CD4-positive, alpha-beta T cell (primary cell): ENCODE results near the gene INPP5A. TPM values are rescaled to one million over a fixed set of nuclear protein-coding genes. Genes with fewer than 3 reads are reported as not detected.

Source experiments
- ATAC-seq: fragments of 200-7000 bp; cut with Tn5 transposase; one replicate; pipeline ENCODE4 v1.10.0; 2022; ENCODE audit warnings: mild to moderate bottlenecking; ENCODE audit not compliant: poor library complexity
- CTCF ChIA-PET: fragments of 350-600 bp; sonication (Branson Sonifier 250); formaldehyde crosslinking; loops from one replicate; lab custom pipeline; 2021; ENCODE audit warnings: antibody characterized with exemption, inconsistent platforms; lab: Charles Lee
- POLR2A ChIA-PET: fragments of 350-600 bp; sonication (Branson Sonifier 250); formaldehyde crosslinking; loops from one replicate; lab custom pipeline; 2021; ENCODE audit warnings: antibody characterized with exemption, inconsistent platforms; lab: Charles Lee
- DNase-seq, 14 experiments: peaks; one replicate each; pipeline ENCODE4 v3.0.0-alpha.2; 2013 to 2020; ENCODE audit warnings: mixed read lengths in 2 of 14
- H3K27ac ChIP-seq, 2 donors: one replicate each; pipeline versions ENCODE4 v1.5.1 to v1.7.0; 2013; ENCODE audit warnings: low read length in 2 of 2, low read depth in 1 of 2, mild to moderate bottlenecking in 1 of 2
- H3K27me3 ChIP-seq, 2 experiments: 1 replicate in 1 of 2; 2 replicates in 1 of 2; pipeline versions ENCODE4 v1.6.1 to v1.7.0; 2013; ENCODE audit warnings: low read length in 2 of 2, control low read depth in 1 of 2, mild to moderate bottlenecking in 1 of 2, moderate library complexity in 1 of 2; ENCODE audit not compliant: insufficient read depth in 2 of 2, control insufficient read depth in 1 of 2
- H3K36me3 ChIP-seq: one replicate; pipeline ENCODE4 v1.6.1; 2013; ENCODE audit warnings: low read length, control low read depth; ENCODE audit not compliant: insufficient read depth
- H3K4me1 ChIP-seq: one replicate; pipeline ENCODE4 v1.6.1; 2013; ENCODE audit warnings: low read length, control low read depth; ENCODE audit not compliant: insufficient read depth
- H3K4me3 ChIP-seq: one replicate; pipeline ENCODE4 v1.5.1; 2013; ENCODE audit warnings: mild to moderate bottlenecking, low read length, moderate library complexity
- H3K9me3 ChIP-seq, 2 experiments: 1 replicate in 1 of 2; 2 replicates in 1 of 2; pipeline versions ENCODE4 v1.6.1 to v1.7.0; 2013; ENCODE audit warnings: low read length in 2 of 2, mild to moderate bottlenecking in 2 of 2, control low read depth in 1 of 2, moderate library complexity in 1 of 2; ENCODE audit not compliant: control insufficient read depth in 1 of 2, insufficient read depth in 1 of 2
- H3K27ac Mint-ChIP-seq: one replicate; pipeline ENCODE4 v1.8.0; 2020; ENCODE audit warnings: mixed read lengths
- H3K27me3 Mint-ChIP-seq: one replicate; pipeline ENCODE4 v1.8.0; 2021; ENCODE audit warnings: mixed read lengths
- H3K36me3 Mint-ChIP-seq: one replicate; pipeline ENCODE4 v1.8.0; 2021; ENCODE audit warnings: low read depth, mixed read lengths
- H3K4me1 Mint-ChIP-seq: one replicate; pipeline ENCODE4 v1.8.0; 2021; ENCODE audit warnings: low read depth, mixed read lengths
- H3K4me3 Mint-ChIP-seq: one replicate; pipeline ENCODE4 v1.8.0; 2020; ENCODE audit warnings: mild to moderate bottlenecking, mixed read lengths
- H3K9me3 Mint-ChIP-seq: one replicate; pipeline ENCODE4 v1.8.0; 2020; ENCODE audit warnings: mixed read lengths
- intact Hi-C, 2 experiments: fragments of 100-400 bp; cut with DNase I in 1 of 2; cut with micrococcal nuclease in 1 of 2; formaldehyde crosslinking; loops; one replicate each; pipeline versions ENCODE4 v1.15.1 to v1.9.0; 2023 to 2025; cut with DNase I, micrococcal nuclease
- total RNA-seq, 174 experiments: library from RNA in 2 of 174; stranded (reverse) in 2 of 174; gene quantifications; one replicate each; pipeline ENCODE4 v1.2.3 and lab custom pipeline; 2021 to 2026
- TF ChIP-seq, protein P1 (sequence below): fragments of 200-600 bp; IDR thresholded peaks from one replicate; pipeline ENCODE4 v1.8.0; 2022; ENCODE audit warnings: antibody characterized with exemption, mild to moderate bottlenecking

INPP5A gene
- total RNA-seq, 2 experiments from 2014 or later, result 22.0 to 24.8 TPM

DNA sequence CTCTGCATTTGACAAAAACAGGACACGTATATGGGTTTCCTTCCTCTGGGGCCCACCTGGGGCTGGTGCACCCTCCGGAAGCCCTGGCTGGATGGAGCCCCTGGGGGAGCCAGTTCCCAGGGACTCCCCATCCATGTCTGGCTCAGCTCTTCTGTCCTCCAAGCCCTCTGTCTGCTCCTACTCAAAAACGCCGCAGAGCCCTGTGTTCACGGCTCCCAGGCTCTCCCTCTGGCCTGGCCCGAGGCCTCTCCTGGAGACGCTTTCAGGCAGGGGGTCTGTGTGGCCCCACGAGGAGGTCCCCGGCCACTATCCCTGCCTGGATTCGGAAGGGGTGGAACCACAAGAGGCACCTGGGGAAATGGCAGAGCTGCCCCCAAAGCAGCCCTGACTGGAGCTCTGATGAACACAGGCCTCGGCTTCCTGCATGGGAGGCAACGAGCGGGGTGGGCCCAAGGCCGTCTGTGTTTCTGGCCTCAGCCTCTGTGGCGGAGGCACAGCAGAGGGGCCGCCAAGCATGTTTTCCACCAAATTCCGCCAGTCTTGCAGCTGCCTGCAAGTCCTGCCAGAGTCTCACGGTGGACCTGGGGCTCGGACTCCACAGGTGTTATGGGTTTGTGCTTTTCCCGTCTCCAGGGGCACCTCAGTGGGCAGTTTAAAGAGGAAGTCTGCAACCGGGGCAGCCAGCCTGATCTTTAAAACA, 22.6 kb upstream of the INPP5A start:
- DNase-seq (no peak), ATAC-seq (no peak)
- ChIA-PET POLR2A (no interaction called here), CTCF (no interaction called here)
- Histone ChIP-seq H3K9me3 (peaks cover 0 to 8% of the 10 kb centered on the region in 2 experiments), H3K36me3 (no peaks in the 10 kb centered on the region), H3K27me3 (peaks cover 0 to 6% of the 10 kb centered on the region in 2 experiments), H3K27ac (no peak overlapping the region), H3K4me3 (no peak overlapping the region), H3K4me1 (no peaks in the 10 kb centered on the region)
- Mint-ChIP-seq H3K4me1 (no peaks in the 10 kb centered on the region), H3K36me3 (no peaks in the 10 kb centered on the region), H3K4me3 (no peak overlapping the region), H3K27ac (no peak overlapping the region), H3K9me3 (no peaks in the 10 kb centered on the region), H3K27me3 (peaks cover 3% of the 10 kb centered on the region)
- TF ChIP-seq, protein P1, sequence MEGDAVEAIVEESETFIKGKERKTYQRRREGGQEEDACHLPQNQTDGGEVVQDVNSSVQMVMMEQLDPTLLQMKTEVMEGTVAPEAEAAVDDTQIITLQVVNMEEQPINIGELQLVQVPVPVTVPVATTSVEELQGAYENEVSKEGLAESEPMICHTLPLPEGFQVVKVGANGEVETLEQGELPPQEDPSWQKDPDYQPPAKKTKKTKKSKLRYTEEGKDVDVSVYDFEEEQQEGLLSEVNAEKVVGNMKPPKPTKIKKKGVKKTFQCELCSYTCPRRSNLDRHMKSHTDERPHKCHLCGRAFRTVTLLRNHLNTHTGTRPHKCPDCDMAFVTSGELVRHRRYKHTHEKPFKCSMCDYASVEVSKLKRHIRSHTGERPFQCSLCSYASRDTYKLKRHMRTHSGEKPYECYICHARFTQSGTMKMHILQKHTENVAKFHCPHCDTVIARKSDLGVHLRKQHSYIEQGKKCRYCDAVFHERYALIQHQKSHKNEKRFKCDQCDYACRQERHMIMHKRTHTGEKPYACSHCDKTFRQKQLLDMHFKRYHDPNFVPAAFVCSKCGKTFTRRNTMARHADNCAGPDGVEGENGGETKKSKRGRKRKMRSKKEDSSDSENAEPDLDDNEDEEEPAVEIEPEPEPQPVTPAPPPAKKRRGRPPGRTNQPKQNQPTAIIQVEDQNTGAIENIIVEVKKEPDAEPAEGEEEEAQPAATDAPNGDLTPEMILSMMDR, result no peak
- intact Hi-C loops, result no loop called here

- no peaks in the 10 kb centered on the region for H3K36me3 Mint-ChIP-seq
- Histone ChIP-seq H3K4me1 (no peaks in the 10 kb centered on the region), H3K36me3 (no peaks in the 10 kb centered on the region), H3K27me3 (peaks cover 0 to 6% of the 10 kb centered on the region in 2 experiments), H3K4me3 (no peak overlapping the region), H3K27ac (no peak overlapping the region), H3K9me3 (peaks cover 0 to 8% of the 10 kb centered on the region in 2 experiments)
- POLR2A ChIA-PET, result no interaction called here
- intact Hi-C loops, result no loop called here
- H3K4me3 Mint-ChIP-seq, result no peak overlapping the region
- CTCF ChIA-PET, result no interaction called here
- no peak for ATAC-seq
- H3K4me1 Mint-ChIP-seq, result no peaks in the 10 kb centered on the region
- DNase-seq, result no peak
- TF ChIP-seq, protein P1, result no peak
- peaks cover 3% of the 10 kb centered on the region for H3K27me3 Mint-ChIP-seq
- no peaks in the 10 kb centered on the region for H3K9me3 Mint-ChIP-seq
- no peak overlapping the region for H3K27ac Mint-ChIP-seq
Measured at GRCh38 chr10:132515811-132516726, 21.5 kb upstream of the INPP5A start.

DNA sequence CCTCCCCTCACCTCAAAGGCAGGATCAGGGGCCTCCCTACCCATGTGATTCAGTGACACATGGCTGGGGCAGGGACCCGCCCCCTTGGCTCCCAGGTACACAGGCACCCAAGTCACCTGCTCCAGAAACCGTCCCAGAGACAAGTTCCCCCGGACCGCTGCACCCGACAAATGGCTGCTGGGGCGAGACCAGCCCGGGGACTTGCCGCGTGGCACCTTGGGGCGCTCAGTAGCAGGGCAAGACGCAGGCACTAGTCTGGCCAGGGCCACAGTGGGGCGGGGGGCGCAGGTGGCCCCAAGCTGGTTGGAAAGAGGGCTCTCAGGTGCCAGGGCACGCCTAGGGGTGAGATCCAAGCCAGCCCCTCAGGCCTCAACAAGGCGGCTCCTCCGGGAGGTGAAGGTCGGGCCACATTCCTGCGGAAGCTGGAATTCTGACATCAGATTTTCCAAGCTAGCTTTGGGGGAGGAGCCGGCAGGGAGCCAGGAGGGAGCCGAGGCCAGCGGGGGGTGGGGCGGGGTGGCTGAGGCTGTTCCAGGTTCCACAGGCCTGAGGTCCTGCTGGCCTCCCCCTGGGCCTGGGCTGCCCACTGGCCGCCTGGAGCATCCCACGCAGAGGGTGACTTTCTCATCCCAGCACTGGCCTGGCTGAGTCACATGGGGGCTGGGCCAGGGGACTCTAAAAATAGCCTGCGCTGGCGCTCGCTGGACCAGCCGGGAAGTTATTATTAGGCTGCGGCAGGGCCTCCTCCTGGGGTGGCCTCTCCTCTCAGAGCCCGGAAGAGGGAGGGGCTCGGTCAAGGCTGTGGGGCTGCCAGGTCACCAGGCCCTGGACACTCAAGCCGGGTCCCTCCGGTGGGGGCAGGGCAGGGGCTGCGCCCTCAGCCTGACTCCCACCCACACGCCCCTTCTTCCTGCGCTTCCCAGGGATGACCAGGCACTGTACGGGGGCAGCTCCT, 20.5 kb upstream of the INPP5A start:
- intact Hi-C loops, result no loop called here
- Histone ChIP-seq H3K27ac (no peak overlapping the region), H3K36me3 (no peaks in the 10 kb centered on the region), H3K4me1 (no peaks in the 10 kb centered on the region), H3K27me3 (peaks cover 0 to 6% of the 10 kb centered on the region in 2 experiments), H3K4me3 (no peak overlapping the region), H3K9me3 (peaks cover 0 to 8% of the 10 kb centered on the region in 2 experiments)
- Mint-ChIP-seq H3K27ac (no peak overlapping the region), H3K4me3 (no peak overlapping the region), H3K9me3 (no peaks in the 10 kb centered on the region), H3K4me1 (no peaks in the 10 kb centered on the region), H3K27me3 (peaks cover 3% of the 10 kb centered on the region), H3K36me3 (no peaks in the 10 kb centered on the region)
- ATAC-seq (no peak), DNase-seq (peak in 2 of 14 experiments; percentile 31 to 44)
- TF ChIP-seq, protein P1, result no peak
- ChIA-PET CTCF (no interaction called here), POLR2A (no interaction called here)
